Immature natural killer cell (primary cell): ENCODE measurements around the gene AMFR. TPM values are rescaled to one million over a fixed set of nuclear protein-coding genes. Genes with fewer than 3 reads are reported as not detected.

Experiments
- DNase-seq, 3 donors: peaks; one replicate each; pipeline ENCODE4 v3.0.0; 2022; ENCODE audit warnings: mixed read lengths in 1 of 3
- H3K27ac Mint-ChIP-seq, 6 donors: one replicate each; pipeline ENCODE4 v1.8.0; 2020; ENCODE audit warnings: mixed read lengths in 6 of 6, mild to moderate bottlenecking in 5 of 6, inconsistent platforms in 4 of 6, moderate library complexity in 3 of 6
- H3K27me3 Mint-ChIP-seq, 3 donors: one replicate each; pipeline ENCODE4 v1.8.0; 2020 to 2021; ENCODE audit warnings: low read depth in 3 of 3, mild to moderate bottlenecking in 3 of 3, mixed read lengths in 3 of 3, moderate library complexity in 3 of 3, inconsistent platforms in 1 of 3
- H3K36me3 Mint-ChIP-seq, 3 donors: one replicate each; pipeline ENCODE4 v1.8.0; 2020; ENCODE audit warnings: mixed read lengths in 3 of 3, inconsistent platforms in 2 of 3, mild to moderate bottlenecking in 2 of 3
- H3K4me1 Mint-ChIP-seq, 2 donors: one replicate each; pipeline ENCODE4 v1.8.0; 2020; ENCODE audit warnings: inconsistent platforms in 2 of 2, mild to moderate bottlenecking in 2 of 2, mixed read lengths in 2 of 2, moderate library complexity in 1 of 2
- H3K4me3 Mint-ChIP-seq, 5 donors: one replicate each; pipeline ENCODE4 v1.8.0; 2020; ENCODE audit warnings: mild to moderate bottlenecking in 5 of 5, mixed read lengths in 5 of 5, inconsistent platforms in 3 of 5, moderate library complexity in 3 of 5
- H3K9me3 Mint-ChIP-seq, 6 donors: one replicate each; pipeline ENCODE4 v1.8.0; 2020; ENCODE audit warnings: mild to moderate bottlenecking in 6 of 6, mixed read lengths in 6 of 6, inconsistent platforms in 4 of 6, moderate library complexity in 3 of 6
- polyA plus RNA-seq, 3 donors: library from polyadenylated mRNA; unstranded; fragments of 300-500 nt; fragmentation: Illumina TruSeq; gene quantifications; one replicate each; pipeline ENCODE4 v1.2.3, GENCODE V29; 2021

The AMFR gene
- polyA plus RNA-seq, 3 donors from 2014 or later = 17.8 to 63.3 (median 40.3) TPM

GRCh38 chr16:56351481-56351880 lies 73.9 kb downstream of the AMFR start:
- Mint-ChIP-seq H3K9me3 (no peaks in the 10 kb centered on the region), H3K36me3 (no peaks in the 10 kb centered on the region), H3K4me1 (peaks cover 6 to 7% of the 10 kb centered on the region in 2 donors), H3K4me3 (no peak overlapping the region), H3K27ac (peak overlapping the region in 1 of 6 donors; percentile 5), H3K27me3 (peaks cover 0 to 5% (median 0%) of the 10 kb centered on the region in 3 donors)
- DNase-seq = no peak

- Mint-ChIP-seq H3K27me3 (peaks cover 0 to 3% (median 2%) of the 10 kb centered on the region in 3 donors), H3K9me3 (no peaks in the 10 kb centered on the region), H3K4me3 (no peak overlapping the region), H3K27ac (peak overlapping the region in 1 of 6 donors; percentile 5), H3K36me3 (no peaks in the 10 kb centered on the region), H3K4me1 (no peaks in the 10 kb centered on the region)
- DNase-seq = no peak
Measured at GRCh38 chr16:56350491-56351405, 74.6 kb downstream of the AMFR start.

DNA sequence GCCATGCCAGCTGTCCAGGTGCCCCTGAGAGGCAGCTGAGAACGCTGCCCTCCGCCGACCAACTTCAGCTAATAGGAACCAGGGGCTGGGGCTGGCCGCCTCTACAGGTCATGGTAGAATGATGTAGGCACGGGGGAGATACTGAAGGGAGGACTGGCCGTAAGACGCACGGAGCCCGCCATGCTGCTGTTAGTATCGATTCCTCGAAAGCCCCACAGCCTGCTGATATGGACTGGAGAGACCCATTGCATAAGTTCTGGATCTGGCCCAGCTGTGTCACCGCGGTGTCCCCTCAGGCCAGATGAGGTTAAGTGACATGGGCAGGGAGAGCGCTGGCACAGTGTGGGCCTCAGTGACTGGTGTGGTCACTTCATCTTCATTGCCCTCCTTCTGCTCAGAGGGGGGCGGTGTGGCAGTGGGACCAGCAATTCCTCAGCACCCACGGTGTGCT lies 75.6 kb downstream of the AMFR start:
- no peaks in the 10 kb centered on the region for H3K4me1 Mint-ChIP-seq
- no peak overlapping the region for H3K4me3 Mint-ChIP-seq
- H3K27me3 Mint-ChIP-seq = peaks cover 0 to 3% (median 2%) of the 10 kb centered on the region in 3 donors
- no peak for DNase-seq
- H3K9me3 Mint-ChIP-seq = no peaks in the 10 kb centered on the region
- no peak overlapping the region for H3K27ac Mint-ChIP-seq
- H3K36me3 Mint-ChIP-seq = no peaks in the 10 kb centered on the region

DNA sequence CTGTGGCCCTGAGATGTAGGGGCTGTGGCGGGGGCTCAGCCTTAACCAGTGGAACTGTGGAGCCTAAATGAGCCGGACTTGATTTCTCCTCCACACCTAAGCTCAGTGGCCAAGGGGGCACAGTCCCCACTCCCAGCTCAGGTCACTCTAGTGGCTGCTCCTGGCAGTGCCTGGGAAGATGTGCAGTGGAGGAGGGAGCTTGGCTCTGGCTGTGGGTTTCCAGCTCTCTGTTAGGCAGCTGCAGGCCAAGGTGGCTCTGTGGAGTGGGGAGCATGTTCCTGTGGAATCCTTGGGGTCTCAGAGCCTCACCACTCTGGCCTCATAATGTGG lies 76.3 kb downstream of the AMFR start:
- DNase-seq = no peak
- Mint-ChIP-seq H3K36me3 (no peaks in the 10 kb centered on the region), H3K9me3 (no peaks in the 10 kb centered on the region), H3K27ac (no peak overlapping the region), H3K4me3 (no peak overlapping the region), H3K27me3 (peaks cover 0 to 3% (median 2%) of the 10 kb centered on the region in 3 donors), H3K4me1 (no peaks in the 10 kb centered on the region)

- Mint-ChIP-seq H3K4me1 (no peaks in the 10 kb centered on the region), H3K27ac (no peak overlapping the region), H3K4me3 (no peak overlapping the region), H3K36me3 (no peaks in the 10 kb centered on the region), H3K27me3 (peaks cover 0 to 3% (median 2%) of the 10 kb centered on the region in 3 donors), H3K9me3 (no peaks in the 10 kb centered on the region)
- DNase-seq = no peak
Measured at GRCh38 chr16:56348168-56349085, 76.9 kb downstream of the AMFR start.

GRCh38 chr16:56347670-56348069 lies 77.7 kb downstream of the AMFR start:
- H3K36me3 Mint-ChIP-seq = no peaks in the 10 kb centered on the region
- H3K4me3 Mint-ChIP-seq = no peak overlapping the region
- no peak for DNase-seq
- H3K4me1 Mint-ChIP-seq = no peaks in the 10 kb centered on the region
- no peaks in the 10 kb centered on the region for H3K9me3 Mint-ChIP-seq
- peaks cover 0 to 3% (median 2%) of the 10 kb centered on the region in 3 donors for H3K27me3 Mint-ChIP-seq
- no peak overlapping the region for H3K27ac Mint-ChIP-seq

GRCh38 chr16:56347166-56347565 lies 78.2 kb downstream of the AMFR start:
- H3K36me3 Mint-ChIP-seq = no peaks in the 10 kb centered on the region
- H3K9me3 Mint-ChIP-seq = no peaks in the 10 kb centered on the region

DNA sequence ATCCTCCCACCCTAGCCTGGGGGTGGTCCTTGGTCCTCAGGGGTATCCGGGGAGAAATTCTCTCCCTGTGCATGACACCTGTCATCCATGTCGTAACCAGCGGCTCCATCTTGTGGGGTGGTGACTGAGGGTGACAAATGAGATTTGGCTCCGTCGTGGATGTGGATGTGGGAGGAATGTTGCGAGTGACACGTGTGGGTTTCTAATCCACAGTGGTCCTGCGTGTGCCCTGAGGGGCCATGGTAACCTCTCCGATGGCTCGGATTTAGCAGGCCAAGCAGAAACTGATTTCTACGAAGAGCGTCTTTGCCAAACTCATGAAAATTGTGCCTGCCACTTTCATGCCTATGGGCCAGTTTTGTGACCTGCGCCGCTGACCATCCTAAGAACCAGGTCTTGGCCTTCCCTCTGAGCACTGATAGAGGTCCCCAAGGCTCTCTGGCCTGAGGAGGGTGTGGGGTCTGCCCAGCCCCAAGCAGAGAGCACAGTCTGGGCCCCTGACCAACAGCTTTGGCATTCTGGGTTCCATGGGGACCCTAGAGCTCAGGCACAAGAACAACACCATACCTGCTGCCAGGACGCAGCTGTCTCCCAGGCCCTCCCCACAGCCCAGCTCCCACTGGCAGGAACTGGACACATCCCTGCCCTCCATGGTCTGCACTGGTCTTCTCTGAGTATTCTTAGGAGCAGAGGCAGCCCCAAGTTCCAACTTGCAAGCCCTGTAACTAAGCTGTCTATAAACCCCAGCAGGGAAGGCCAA lies 79.0 kb downstream of the AMFR start:
- Mint-ChIP-seq H3K27ac (peak overlapping the region in 2 of 6 donors; percentile 32 to 63), H3K4me1 (no peaks in the 10 kb centered on the region), H3K36me3 (no peaks in the 10 kb centered on the region), H3K27me3 (peaks cover 0 to 2% (median 0%) of the 10 kb centered on the region in 3 donors), H3K4me3 (no peak overlapping the region), H3K9me3 (no peaks in the 10 kb centered on the region)
- DNase-seq = no peak

More at GRCh38 chr16:56347166-56347565, 78.2 kb downstream of the AMFR start:
- DNase-seq = no peak
- Mint-ChIP-seq H3K4me3 (no peak overlapping the region), H3K27ac (no peak overlapping the region), H3K4me1 (no peaks in the 10 kb centered on the region), H3K27me3 (peaks cover 0 to 3% (median 2%) of the 10 kb centered on the region in 3 donors)

- DNase-seq = no peak
- Mint-ChIP-seq H3K27me3 (peaks cover 0 to 2% (median 0%) of the 10 kb centered on the region in 3 donors), H3K27ac (no peak overlapping the region), H3K36me3 (no peaks in the 10 kb centered on the region), H3K4me3 (no peak overlapping the region), H3K9me3 (no peaks in the 10 kb centered on the region), H3K4me1 (no peaks in the 10 kb centered on the region)
Measured at GRCh38 chr16:56345406-56346050, 79.8 kb downstream of the AMFR start.

DNA sequence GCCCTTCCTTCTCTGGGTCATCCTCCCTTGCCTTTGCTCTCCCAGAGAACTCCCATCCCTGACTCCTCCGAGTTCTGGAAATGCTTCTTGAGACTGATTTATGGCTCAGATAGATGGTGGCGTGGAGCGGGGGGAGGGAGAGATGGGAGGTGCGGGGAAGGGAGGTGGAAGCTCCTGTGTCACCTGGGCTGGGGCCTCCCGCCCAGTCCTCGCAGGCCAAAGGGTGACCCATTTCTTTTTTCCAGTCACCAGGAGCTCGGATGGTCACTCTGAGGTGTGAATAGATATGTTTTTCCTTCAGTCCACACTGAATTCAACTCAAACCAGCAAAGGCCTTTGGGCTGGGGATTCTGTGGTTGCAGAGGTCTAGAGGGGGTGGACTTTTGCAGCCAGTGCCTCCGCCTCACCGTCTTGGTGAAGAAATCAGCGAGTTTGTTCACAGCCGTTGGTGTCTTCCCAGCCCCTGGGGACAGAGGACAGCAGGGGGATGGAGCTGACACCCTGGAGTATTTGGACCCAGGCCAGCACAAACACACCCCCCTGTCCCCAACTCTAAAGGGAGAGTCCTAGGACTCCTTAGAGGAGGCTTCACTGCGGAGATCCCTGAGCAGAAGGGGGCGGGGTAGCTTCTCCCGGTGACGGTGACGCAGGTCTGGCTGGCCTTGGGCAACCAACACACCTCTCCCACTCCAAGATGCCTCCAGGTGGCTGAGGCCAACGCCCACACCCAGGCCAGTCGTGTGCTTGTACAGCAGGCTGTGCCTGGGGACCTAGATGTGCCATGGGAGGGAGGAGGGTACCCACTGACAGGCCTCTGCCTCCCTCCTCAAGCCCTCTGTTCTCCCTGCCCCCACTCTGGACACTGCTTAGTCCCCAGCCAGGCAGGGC lies 80.6 kb downstream of the AMFR start:
- Mint-ChIP-seq H3K36me3 (no peaks in the 10 kb centered on the region), H3K27ac (no peak overlapping the region), H3K4me3 (no peak overlapping the region), H3K27me3 (peaks cover 0 to 2% (median 0%) of the 10 kb centered on the region in 3 donors), H3K9me3 (no peaks in the 10 kb centered on the region), H3K4me1 (no peaks in the 10 kb centered on the region)
- DNase-seq = no peak

GRCh38 chr16:56343661-56344517 lies 81.5 kb downstream of the AMFR start:
- Mint-ChIP-seq H3K27ac (no peak overlapping the region), H3K9me3 (no peaks in the 10 kb centered on the region), H3K27me3 (peaks cover 0 to 2% (median 0%) of the 10 kb centered on the region in 3 donors), H3K4me3 (no peak overlapping the region), H3K36me3 (no peaks in the 10 kb centered on the region), H3K4me1 (no peaks in the 10 kb centered on the region)
- no peak for DNase-seq
